Measurements from ENCODE around the gene GPR141. TPM values are rescaled to one million over a fixed set of nuclear protein-coding genes. Genes with fewer than 3 reads are reported as not detected.

Gene GPR141
- total and polyA plus RNA-seq, 2 donors (not counting 3 experiments of a cell fraction or from before 2014, with no cell fraction given): not detected

DNA sequence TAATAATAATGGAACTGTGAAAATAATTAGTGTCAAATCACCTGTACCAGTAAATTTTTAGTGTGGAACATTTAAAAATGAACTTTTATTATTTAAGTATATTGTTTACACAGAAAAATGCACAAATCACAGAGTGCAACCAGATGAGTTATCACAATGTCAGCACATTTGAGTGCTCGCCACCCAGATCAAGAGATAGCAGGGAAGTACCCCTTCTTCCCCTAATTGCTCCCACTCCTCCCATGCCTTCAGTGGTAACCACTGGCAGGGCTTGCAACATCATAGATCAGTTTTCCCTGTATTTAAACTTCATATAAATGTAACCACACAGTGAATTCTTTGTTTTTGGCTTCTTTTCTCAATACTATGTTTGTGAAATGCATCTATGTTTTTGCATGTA lies 7.8 kb upstream of the GPR141 start:
- POLR2A ChIA-PET: no interaction called here
- no TSS peak for BruUV-seq (replicated peaks)
- CTCF ChIA-PET: no interaction called here
- no peaks in the 10 kb centered on the region for H3K4me1 ChIP-seq (ENCODE audit: control insufficient read depth, extremely low read depth, insufficient read depth, low read length)
- dilution Hi-C loops (cut with MboI; ENCODE audit: extremely low pct_ligation_motif_present, low sequenced_read_pairs): no loop called here
- FAIRE-seq (no peak), DNase-seq (ENCODE audit: low read depth, low spot score) (no peak)
- H3K27me3 ChIP-seq (ENCODE audit: control insufficient read depth in 2 of 2, insufficient read depth in 2 of 2, low read length in 2 of 2): no peaks in the 10 kb centered on the region
- H3K9ac ChIP-seq (replicated peaks; ENCODE audit: extremely low read depth, insufficient read depth, low read length): no peak overlapping the region
- no peaks in the 10 kb centered on the region for H3K79me2 ChIP-seq (ENCODE audit: control insufficient read depth, insufficient read depth, low read length)
- no peak overlapping the region for H3K4me2 ChIP-seq (ENCODE audit: insufficient read depth, low read length)
- intact Hi-C loops (cut with micrococcal nuclease): no loop called here
- no peak overlapping the region for H3K4me3 ChIP-seq (replicated peaks in 1 of 3; ENCODE audit: insufficient read depth in 1 of 3, low read depth in 1 of 3, low read length in 3 of 3)
- no peak overlapping the region for H3K27ac ChIP-seq (ENCODE audit: insufficient read depth, low read depth, low read length)
- no peaks in the 10 kb centered on the region for H3K36me3 ChIP-seq (ENCODE audit: control insufficient read depth in 2 of 2, extremely low read depth in 1 of 2, insufficient read depth in 2 of 2, low read length in 2 of 2)
- TF ChIP-seq EZH2 (IDR thresholded peaks at IDR 0.05; ENCODE audit: borderline replicate concordance, low read depth, low read length, severe bottlenecking) (no peak), JUN (IDR thresholded peaks at IDR 0.05; ENCODE audit: borderline replicate concordance, insufficient read depth, insufficient read length, low read depth) (no peak), FOS (IDR thresholded peaks at IDR 0.05; ENCODE audit: borderline replicate concordance, insufficient read depth, low read length) (no peak), POLR2A (IDR thresholded peaks at IDR 0.05; ENCODE audit: low read depth, low read length) (no peak), MYC (IDR thresholded peaks at IDR 0.05; ENCODE audit: low read depth, low read length) (no peak), GATA2 (IDR thresholded peaks at IDR 0.05; ENCODE audit: insufficient read depth, insufficient read length, low read depth, low read length) (no peak), POLR2AphosphoS5 (IDR thresholded peaks at IDR 0.05; ENCODE audit: insufficient read depth, low read depth, low read length) (no peak)
- TF ChIP-seq, protein P1, sequence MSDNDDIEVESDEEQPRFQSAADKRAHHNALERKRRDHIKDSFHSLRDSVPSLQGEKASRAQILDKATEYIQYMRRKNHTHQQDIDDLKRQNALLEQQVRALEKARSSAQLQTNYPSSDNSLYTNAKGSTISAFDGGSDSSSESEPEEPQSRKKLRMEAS (IDR thresholded peaks at IDR 0.05; ENCODE audit: insufficient read depth, insufficient read length): no peak
- TF ChIP-seq, protein P2, sequence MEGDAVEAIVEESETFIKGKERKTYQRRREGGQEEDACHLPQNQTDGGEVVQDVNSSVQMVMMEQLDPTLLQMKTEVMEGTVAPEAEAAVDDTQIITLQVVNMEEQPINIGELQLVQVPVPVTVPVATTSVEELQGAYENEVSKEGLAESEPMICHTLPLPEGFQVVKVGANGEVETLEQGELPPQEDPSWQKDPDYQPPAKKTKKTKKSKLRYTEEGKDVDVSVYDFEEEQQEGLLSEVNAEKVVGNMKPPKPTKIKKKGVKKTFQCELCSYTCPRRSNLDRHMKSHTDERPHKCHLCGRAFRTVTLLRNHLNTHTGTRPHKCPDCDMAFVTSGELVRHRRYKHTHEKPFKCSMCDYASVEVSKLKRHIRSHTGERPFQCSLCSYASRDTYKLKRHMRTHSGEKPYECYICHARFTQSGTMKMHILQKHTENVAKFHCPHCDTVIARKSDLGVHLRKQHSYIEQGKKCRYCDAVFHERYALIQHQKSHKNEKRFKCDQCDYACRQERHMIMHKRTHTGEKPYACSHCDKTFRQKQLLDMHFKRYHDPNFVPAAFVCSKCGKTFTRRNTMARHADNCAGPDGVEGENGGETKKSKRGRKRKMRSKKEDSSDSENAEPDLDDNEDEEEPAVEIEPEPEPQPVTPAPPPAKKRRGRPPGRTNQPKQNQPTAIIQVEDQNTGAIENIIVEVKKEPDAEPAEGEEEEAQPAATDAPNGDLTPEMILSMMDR (IDR thresholded peaks at IDR 0.05; ENCODE audit: extremely low read depth in 1 of 2, insufficient read depth in 1 of 2, low read depth in 1 of 2, low read length in 2 of 2): no peak
- H3K9me1 ChIP-seq (replicated peaks; ENCODE audit: control insufficient read depth, extremely low read depth, insufficient read depth, low read length): no peaks in the 10 kb centered on the region
- H2AFZ ChIP-seq (ENCODE audit: low read depth, low read length): no peak overlapping the region
- H4K20me1 ChIP-seq (replicated peaks; ENCODE audit: control insufficient read depth, extremely low read depth, insufficient read depth, low read length): no peaks in the 10 kb centered on the region
- H3K9me3 ChIP-seq (replicated peaks; ENCODE audit: control insufficient read depth, insufficient read depth, low read length): no peaks in the 10 kb centered on the region
